Esophagus muscularis mucosa (tissue), 4 donors: ENCODE measurements around the gene POU2F1. TPM values are rescaled to one million over a fixed set of nuclear protein-coding genes. Genes with fewer than 3 reads are reported as not detected.

Source experiments
- DNase-seq: peaks from one replicate; pipeline ENCODE4 v3.0.0-alpha.2; 2017; ENCODE audit errors: extremely low spot score
- H3K27ac ChIP-seq, 4 donors: fragments of 200-600 bp; sonication (generic); replicated peaks in 1 of 4; 1 replicate in 3 of 4; 2 replicates in 1 of 4; pipeline ENCODE4 v1.5.1; 2016 to 2019; ENCODE audit warnings: mild to moderate bottlenecking in 1 of 4
- H3K27me3 ChIP-seq, 4 donors: fragments of 200-600 bp; sonication (generic); one replicate each; pipeline versions ENCODE4 v1.5.1 to v1.6.0; 2016 to 2019
- H3K36me3 ChIP-seq, 4 donors: fragments of 200-600 bp; sonication (generic); one replicate each; pipeline ENCODE4 v1.5.1; 2016 to 2019
- H3K4me1 ChIP-seq, 4 donors: fragments of 200-600 bp; sonication (generic); one replicate each; pipeline ENCODE4 v1.5.1; 2016 to 2019
- H3K4me3 ChIP-seq, 4 donors: fragments of 200-600 bp; sonication (generic); 1 replicate in 2 of 4; 2 replicates in 2 of 4; pipeline ENCODE4 v1.5.1; 2016 to 2019; ENCODE audit warnings: mild to moderate bottlenecking in 4 of 4, moderate library complexity in 1 of 4
- H3K9me3 ChIP-seq, 4 donors: fragments of 200-600 bp; sonication (generic); 1 replicate in 3 of 4; 2 replicates in 1 of 4; pipeline ENCODE4 v1.5.1; 2016 to 2019
- CTCF ChIP-seq, 3 experiments: fragments of 200-600 bp in 2 of 3; fragments of 450-650 bp in 1 of 3; sonication (generic) in 2 of 3; IDR thresholded peaks; one replicate each; pipeline ENCODE4 v1.5.1; 2017 to 2019; ENCODE audit warnings: antibody characterized with exemption in 3 of 3, mild to moderate bottlenecking in 2 of 3, moderate library complexity in 1 of 3
- EP300 ChIP-seq: sonication (generic); formaldehyde crosslinking; IDR thresholded peaks from one replicate; pipeline ENCODE4 v1.6.1; 2017; ENCODE audit warnings: antibody characterized with exemption
- POLR2A ChIP-seq: fragments of 450-650 bp; IDR thresholded peaks from one replicate; pipeline ENCODE4 v1.6.1; 2017; ENCODE audit warnings: antibody characterized with exemption, moderate library complexity, mild to moderate bottlenecking, low read depth
- POLR2AphosphoS5 ChIP-seq, 2 donors: sonication (generic); formaldehyde crosslinking; IDR thresholded peaks; one replicate each; pipeline ENCODE4 v1.6.1; 2017; ENCODE audit warnings: antibody characterized with exemption in 2 of 2
- WGBS: methylation state at CpG from one replicate; pipeline ENCODE4 v1.1.5; 2018; 5-methylcytosine and 5-hydroxymethylcytosine counted together
- intact Hi-C: fragments of 100-400 bp; cut with DNase I; formaldehyde crosslinking; loops from one replicate; pipeline ENCODE4 v1.15.1; 2023
- total RNA-seq, 4 donors: library from RNA; depleted of rRNA; stranded (reverse); fragments of >200 nt; gene quantifications; one replicate each; pipeline versions ENCODE4 v1.1.0 to v1.2.1, GENCODE V29; 2016

Gene POU2F1
- total RNA-seq, 4 donors from 2014 or later = 7.3 to 13.4 (median 10.4) TPM

- intact Hi-C loops = no loop called here
- Histone ChIP-seq H3K4me1 (peaks cover 0 to 17% (median 12%) of the 10 kb centered on the region in 4 donors), H3K27ac (no peak overlapping the region), H3K9me3 (no peaks in the 10 kb centered on the region), H3K27me3 (no peaks in the 10 kb centered on the region), H3K4me3 (no peak overlapping the region), H3K36me3 (no peaks in the 10 kb centered on the region)
- no peak for DNase-seq
- 78% methylated on average over 1 of the region's 1 CpG for WGBS
- no peak for TF ChIP-seq POLR2A
- no peak for TF ChIP-seq POLR2AphosphoS5 (IDR thresholded peaks at IDR 0.05)
- TF ChIP-seq EP300 = no peak
Measured at GRCh38 chr1:167249702-167250101, 29.0 kb downstream of the POU2F1 start.

- H3K36me3 ChIP-seq = no peaks in the 10 kb centered on the region
- intact Hi-C loops = no loop called here
- peaks cover 0 to 17% (median 12%) of the 10 kb centered on the region in 4 donors for H3K4me1 ChIP-seq
- H3K9me3 ChIP-seq = no peaks in the 10 kb centered on the region
- no peak for DNase-seq
- no peak overlapping the region for H3K4me3 ChIP-seq
- no peak overlapping the region for H3K27ac ChIP-seq
- no peak for TF ChIP-seq CTCF (IDR thresholded peaks at IDR 0.05)
- TF ChIP-seq EP300 = no peak
- no peak for TF ChIP-seq POLR2AphosphoS5 (IDR thresholded peaks at IDR 0.05)
- TF ChIP-seq POLR2A = no peak
- no peaks in the 10 kb centered on the region for H3K27me3 ChIP-seq
Measured at GRCh38 chr1:167250482-167250881, 29.8 kb downstream of the POU2F1 start.

GRCh38 chr1:167251472-167251871 lies 30.8 kb downstream of the POU2F1 start:
- WGBS = 98% methylated on average over 4 of the region's 4 CpGs
- intact Hi-C loops = no loop called here
- TF ChIP-seq CTCF (IDR thresholded peaks at IDR 0.05) (no peak), POLR2A (no peak), POLR2AphosphoS5 (IDR thresholded peaks at IDR 0.05) (no peak), EP300 (no peak)
- H3K27me3 ChIP-seq = no peaks in the 10 kb centered on the region
- H3K9me3 ChIP-seq = no peaks in the 10 kb centered on the region
- peaks cover 0 to 17% (median 12%) of the 10 kb centered on the region in 4 donors for H3K4me1 ChIP-seq
- DNase-seq = no peak
- no peaks in the 10 kb centered on the region for H3K36me3 ChIP-seq
- H3K4me3 ChIP-seq = no peak overlapping the region
- no peak overlapping the region for H3K27ac ChIP-seq

- intact Hi-C loops = no loop called here
- H3K4me1 ChIP-seq = peaks cover 0 to 20% (median 10%) of the 10 kb centered on the region in 4 donors
- no peaks in the 10 kb centered on the region for H3K27me3 ChIP-seq
- H3K4me3 ChIP-seq = no peak overlapping the region
- H3K27ac ChIP-seq = no peak overlapping the region
- no peaks in the 10 kb centered on the region for H3K36me3 ChIP-seq
- TF ChIP-seq POLR2A (no peak), EP300 (no peak), POLR2AphosphoS5 (IDR thresholded peaks at IDR 0.05) (no peak), CTCF (IDR thresholded peaks at IDR 0.05) (no peak)
- no peak for DNase-seq
- no peaks in the 10 kb centered on the region for H3K9me3 ChIP-seq
Measured at GRCh38 chr1:167252986-167253385, 32.3 kb downstream of the POU2F1 start.

GRCh38 chr1:167258858-167259257 lies 38.2 kb downstream of the POU2F1 start:
- no peak for TF ChIP-seq POLR2AphosphoS5 (IDR thresholded peaks at IDR 0.05)
- TF ChIP-seq POLR2A = no peak
- TF ChIP-seq EP300 = no peak
- no peak for TF ChIP-seq CTCF (IDR thresholded peaks at IDR 0.05)
- H3K4me3 ChIP-seq = no peak overlapping the region
- H3K4me1 ChIP-seq = peaks cover 25 to 53% (median 44%) of the 10 kb centered on the region in 4 donors
- no peaks in the 10 kb centered on the region for H3K27me3 ChIP-seq
- no peak for DNase-seq
- no peaks in the 10 kb centered on the region for H3K9me3 ChIP-seq
- no peak overlapping the region for H3K27ac ChIP-seq
- intact Hi-C loops = no loop called here
- WGBS = 46% methylated on average over 5 of the region's 5 CpGs
- H3K36me3 ChIP-seq = no peaks in the 10 kb centered on the region
